GM18870 (cell line): ENCODE results near the gene LGALS1.

Experiments used
- ATAC-seq: cut with Tn5 transposase; IDR thresholded peaks from one replicate; pipeline ENCODE4 v1.9.1; 2021; ENCODE audit warnings: moderate library complexity; ENCODE audit not compliant: unreplicated experiment

LGALS1 gene

GRCh38 chr22:37661160-37661924, 14.1 kb upstream of the LGALS1 start:
- ATAC-seq, result no peak

GRCh38 chr22:37662039-37662438, 13.4 kb upstream of the LGALS1 start:
- ATAC-seq, result no peak

DNA sequence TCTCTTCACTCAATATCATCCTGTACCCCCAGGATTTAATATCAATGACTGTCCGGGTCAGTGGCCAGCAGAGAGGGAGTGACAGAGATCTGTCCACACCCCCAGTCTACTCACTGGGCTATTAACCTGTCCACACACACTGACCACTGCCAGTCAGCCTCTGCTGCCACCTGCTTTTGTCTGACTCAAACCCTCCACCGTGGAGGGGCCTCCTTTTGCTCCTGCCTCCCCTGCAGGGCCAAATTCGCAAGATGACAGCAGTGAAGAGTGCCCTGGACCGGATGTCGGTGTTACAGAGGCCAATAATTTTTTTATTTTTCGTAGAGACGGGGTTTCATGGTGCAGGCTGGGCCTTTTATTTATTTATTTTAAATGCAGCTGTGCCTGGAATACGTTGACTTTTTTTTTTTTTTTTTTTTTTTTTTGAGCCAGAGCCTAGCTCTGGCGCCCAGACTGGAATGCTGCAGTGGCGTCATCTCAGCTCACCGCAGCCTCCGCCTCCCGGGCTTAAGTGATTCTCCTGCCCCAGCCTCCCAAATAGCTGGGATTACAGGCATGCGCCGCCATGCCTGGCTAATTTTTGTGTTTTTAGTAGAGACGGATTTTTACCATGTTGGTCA, 11.8 kb upstream of the LGALS1 start:
- no peak for ATAC-seq

DNA sequence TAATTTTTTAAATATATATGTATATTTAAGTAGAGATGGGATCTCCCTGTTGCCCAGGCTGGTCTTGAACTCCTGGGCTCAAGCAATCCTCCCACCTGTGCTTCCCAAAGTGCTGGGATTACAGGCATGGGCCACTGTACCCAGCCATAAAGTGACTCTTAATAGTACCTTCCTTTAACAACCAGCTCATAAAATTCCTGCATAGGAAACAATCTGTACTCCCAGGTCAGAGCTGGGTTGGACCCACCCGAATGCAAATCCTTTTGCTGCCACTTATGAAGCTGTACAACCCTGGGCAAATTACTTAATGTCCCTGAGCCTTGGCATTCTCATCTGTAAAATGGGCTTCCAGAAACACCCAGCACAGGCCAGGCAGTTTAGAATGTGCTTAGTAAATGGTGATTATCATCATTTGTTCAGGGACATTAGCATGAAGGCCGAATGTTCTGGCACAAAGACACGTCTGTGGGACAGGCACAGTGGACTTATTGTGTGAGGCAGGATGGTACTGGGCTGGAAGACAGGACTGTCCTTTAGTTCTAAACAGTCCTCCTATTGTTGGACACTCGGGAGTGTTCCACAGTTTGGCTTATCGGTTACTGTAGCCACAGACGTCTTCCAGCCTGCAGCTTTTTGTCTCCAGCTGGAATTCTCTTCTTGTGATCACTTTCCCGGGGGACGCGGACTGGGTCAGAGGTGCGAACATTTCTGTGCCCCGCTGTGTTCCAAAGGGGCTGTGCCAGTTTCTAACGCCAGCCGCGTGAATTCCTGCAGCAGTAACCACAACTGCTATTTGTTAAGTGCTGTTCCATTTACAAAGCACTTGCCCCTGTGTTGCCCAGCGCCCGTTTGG, 11.0 kb upstream of the LGALS1 start:
- ATAC-seq, result no peak

- ATAC-seq, result no peak
Measured at GRCh38 chr22:37665487-37665886, 9.9 kb upstream of the LGALS1 start.

GRCh38 chr22:37669586-37669985, 5.8 kb upstream of the LGALS1 start:
- ATAC-seq, result no peak

DNA sequence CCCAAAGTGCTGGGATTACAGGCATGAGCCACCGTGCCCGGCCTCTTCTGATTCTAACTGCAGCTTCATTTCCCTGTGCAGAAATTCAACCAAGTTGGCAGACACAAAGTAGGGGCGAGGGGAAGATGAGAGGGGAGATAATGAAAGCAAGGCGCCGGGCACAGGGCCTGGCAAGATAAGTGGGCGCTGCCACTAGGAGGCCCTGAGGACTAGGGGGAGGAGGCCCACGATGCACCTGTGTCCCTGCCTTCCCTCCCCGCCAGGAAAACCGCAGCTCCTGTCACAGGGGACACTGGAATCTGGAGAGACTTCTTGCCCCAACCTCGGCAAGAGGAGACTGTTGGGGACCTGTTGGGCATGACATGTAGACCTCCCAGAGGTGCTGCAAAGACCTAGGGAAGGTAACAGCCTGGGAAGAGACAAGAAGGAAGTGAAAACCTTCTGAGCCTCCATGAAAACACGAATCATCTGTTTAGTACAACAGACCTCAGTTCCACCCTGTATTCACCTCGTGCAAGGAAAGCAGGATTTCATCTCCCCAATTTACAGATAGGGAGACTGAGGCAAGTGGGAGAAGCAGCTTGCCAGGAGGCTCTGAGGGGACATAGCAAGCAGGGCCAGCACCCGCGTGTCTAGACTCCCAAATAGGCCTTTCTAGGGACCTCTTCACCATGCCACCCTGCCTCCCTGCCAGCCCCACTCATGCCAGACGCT, 3.1 kb upstream of the LGALS1 start:
- no peak for ATAC-seq

DNA sequence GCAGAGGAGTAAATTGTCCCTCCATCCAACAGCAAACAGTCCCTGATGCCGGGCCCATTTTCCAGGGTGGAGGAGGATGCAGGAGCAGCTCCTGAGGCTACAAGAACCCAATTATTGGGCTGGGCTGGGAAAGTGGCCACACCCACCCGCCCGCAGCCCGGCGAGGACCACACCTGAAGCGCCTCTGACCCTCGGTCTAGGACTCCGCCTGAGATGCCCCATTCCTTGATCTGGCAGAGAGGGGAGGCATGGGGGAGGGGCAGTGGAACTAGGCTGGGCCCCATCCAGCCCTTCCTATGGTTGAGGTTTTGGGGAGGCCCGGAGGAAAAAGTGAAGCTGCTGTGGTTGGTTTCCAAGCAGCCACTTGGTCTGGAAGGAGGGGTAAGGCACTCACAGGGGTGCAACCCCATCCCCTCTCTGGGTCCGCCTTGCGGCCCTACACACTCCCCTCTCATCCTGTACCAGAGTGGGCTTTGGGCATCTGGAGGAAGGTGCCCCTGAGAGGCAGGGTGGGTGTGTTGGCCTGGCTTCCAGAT, 2.4 kb upstream of the LGALS1 start:
- no peak for ATAC-seq

DNA sequence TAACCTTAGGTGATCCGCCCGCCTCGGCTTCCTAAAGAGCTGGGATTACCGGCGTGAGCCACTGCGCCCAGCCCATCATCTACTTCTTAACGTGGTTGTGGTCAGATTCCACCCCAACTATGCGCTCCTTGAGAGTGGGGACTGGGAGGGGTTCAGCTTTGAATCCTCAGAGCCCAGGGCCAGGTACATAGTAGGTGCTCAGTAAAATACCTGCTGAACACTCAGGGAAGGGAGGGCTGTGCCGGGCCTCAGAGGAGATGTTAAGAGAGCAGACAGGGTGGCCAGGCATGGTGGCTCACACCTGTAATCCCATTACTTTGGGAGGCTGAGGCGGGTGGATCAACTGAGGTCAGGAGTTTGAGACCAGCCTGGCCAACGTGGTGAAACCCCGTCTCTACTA, 1.2 kb upstream of the LGALS1 start:
- no peak for ATAC-seq

GRCh38 chr22:37675930-37676735, 697 bp downstream of the LGALS1 start:
- no peak for ATAC-seq

- ATAC-seq, result no peak
Measured at GRCh38 chr22:37676736-37677492, 1.5 kb downstream of the LGALS1 start.

DNA sequence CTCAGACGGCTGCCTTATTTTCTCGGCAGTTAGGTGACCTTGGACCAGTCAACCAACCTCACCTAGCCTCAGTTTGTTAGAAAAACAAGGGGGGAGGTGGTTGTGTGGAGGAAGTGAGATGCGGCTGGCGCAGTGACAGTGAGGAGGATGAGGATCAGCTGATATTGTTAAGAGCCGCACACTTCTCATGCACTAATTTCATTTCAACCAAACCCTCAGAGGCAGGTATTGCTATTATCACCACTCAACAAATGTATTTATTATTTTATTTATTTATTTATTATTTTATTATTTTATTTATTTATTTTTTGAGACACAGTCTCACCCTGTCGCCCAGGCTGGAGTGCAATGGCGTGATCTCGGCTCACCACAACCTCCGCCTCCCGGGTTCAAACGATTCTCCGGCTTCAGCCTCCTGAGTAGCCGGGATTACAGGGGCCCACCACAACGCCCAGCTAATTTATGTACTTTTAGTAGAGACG, 2.1 kb downstream of the LGALS1 start:
- no peak for ATAC-seq

GRCh38 chr22:37678372-37678771, 2.9 kb downstream of the LGALS1 start:
- no peak for ATAC-seq

DNA sequence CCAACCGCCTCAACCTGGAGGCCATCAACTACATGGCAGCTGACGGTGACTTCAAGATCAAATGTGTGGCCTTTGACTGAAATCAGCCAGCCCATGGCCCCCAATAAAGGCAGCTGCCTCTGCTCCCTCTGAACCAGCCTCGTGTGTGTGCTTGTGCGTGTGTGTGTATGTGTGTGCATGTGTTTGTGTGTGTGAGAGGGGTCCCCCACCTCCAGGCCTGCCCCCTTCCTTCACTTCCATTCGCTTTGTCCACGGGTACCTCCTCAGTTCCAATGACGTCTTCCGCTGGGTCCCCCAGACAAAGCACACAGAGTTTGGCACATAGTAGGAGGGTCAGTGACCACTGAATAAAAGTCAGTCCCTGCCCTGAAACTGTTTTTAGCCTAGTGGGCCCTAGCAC, 4.2 kb downstream of the LGALS1 start:
- ATAC-seq, result no peak

GRCh38 chr22:37680191-37680851, 4.9 kb downstream of the LGALS1 start:
- ATAC-seq, result no peak

GRCh38 chr22:37681001-37681424, 5.6 kb downstream of the LGALS1 start:
- ATAC-seq, result no peak

DNA sequence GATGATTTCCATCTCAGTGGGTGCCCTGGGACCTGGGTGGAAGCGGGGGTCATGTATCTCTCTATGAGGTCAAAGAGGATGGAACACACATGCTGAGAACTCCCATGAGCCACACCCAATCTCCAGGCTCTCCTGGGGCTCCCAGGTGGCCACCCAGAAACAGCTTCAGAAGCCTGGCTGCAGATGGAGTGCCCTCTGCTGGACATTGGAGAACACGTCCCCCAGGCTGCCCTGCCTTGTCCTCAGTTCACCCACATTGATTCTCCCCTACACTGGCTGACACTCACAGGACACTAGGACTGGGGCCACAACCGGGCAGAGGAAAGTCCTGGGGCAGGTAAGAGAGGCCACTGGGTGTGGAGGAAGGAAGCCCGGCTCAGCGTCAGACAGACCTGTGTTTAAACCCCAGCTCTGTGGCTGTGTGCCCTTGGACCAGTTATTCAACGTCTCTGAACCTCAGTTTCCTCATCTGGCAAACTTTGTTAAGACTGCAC, 6.2 kb downstream of the LGALS1 start:
- ATAC-seq, result no peak

DNA sequence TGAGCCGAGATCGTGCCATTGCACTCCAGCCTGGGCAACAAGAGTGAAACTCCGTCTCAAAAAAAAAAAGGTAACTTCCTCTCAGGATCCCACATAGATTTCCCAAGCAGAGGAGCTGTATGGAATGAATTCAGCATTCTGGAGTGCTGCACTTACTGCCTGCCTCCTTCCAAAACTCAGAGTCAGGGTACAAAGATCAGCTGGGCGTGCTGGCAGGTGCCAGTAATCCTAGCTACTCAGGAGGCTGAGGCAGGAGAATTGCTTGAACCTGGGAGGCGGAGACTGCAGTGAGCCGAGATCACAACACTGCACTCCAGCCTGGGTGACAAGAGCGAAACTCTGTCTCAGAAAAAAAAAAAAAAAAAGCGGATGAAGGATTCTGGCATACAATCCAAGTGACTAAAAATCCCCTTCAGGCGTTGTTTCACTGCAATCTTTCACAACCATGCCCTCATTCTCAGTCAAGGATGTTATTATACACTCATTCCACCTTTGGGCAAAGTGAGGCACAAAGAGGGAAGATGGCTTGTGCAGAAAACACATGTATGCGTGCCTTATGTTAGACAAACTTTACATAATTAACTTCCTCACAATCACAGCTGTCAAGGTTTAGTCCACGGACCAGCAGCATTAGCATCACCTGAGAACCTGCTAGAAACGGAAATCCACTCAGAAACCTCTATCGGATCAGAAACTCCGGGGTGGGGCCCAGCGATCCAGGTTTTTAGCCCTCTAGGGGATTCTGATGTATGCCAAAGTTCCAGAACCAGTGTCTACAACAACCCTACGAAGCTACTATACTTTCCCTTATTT, 9.6 kb downstream of the LGALS1 start:
- no peak for ATAC-seq
